ENCODE results near the gene HBZ. TPM values are rescaled to one million over a fixed set of nuclear protein-coding genes. Genes with fewer than 3 reads are reported as not detected.

Gene HBZ
- total RNA-seq, 1 donor from 2014 or later: not detected

DNA sequence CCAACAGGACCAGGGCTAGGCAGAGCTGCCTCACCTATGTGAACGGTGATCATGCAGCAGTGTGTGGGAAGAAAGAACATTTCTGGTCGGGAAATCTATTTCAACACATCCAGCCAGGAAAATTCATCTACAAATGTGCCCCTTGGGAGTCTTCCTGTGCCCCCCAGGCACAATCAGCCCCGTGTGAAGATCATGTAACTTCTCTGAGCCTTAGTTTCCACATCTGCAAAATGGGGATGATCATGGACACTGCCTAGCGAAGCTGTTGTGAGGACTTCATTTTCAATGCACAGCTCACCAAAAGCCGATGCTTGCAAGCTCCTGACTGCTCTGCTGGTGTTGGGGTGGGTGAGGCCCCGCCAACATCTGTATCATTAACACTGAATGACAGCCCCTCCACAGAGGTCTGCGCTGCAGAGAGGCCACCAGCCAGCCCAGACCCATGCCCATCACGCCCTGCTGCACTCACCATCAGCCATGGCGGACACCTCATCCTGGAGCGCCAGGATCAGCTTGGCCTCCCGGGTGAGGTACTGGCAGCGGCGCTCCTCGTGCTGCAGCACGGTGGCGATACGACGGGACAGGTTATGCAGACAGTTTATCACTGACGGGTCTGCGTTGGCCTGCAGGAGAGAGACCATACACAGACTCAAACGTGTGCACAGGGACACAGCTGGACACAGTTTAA, 40.1 kb upstream of the HBZ start:
- Histone ChIP-seq H3K27me3 (no peaks in the 10 kb centered on the region), H3K4me3 (no peak overlapping the region), H3K9me3 (no peaks in the 10 kb centered on the region), H3K4me1 (peaks cover 0 to 3% of the 10 kb centered on the region in 2 donors), H3K27ac (no peak overlapping the region), H3K36me3 (peaks cover 23 to 44% of the 10 kb centered on the region in 2 donors)
- intact Hi-C loops (cut with DNase I): no loop called here
- TF ChIP-seq, protein P1, sequence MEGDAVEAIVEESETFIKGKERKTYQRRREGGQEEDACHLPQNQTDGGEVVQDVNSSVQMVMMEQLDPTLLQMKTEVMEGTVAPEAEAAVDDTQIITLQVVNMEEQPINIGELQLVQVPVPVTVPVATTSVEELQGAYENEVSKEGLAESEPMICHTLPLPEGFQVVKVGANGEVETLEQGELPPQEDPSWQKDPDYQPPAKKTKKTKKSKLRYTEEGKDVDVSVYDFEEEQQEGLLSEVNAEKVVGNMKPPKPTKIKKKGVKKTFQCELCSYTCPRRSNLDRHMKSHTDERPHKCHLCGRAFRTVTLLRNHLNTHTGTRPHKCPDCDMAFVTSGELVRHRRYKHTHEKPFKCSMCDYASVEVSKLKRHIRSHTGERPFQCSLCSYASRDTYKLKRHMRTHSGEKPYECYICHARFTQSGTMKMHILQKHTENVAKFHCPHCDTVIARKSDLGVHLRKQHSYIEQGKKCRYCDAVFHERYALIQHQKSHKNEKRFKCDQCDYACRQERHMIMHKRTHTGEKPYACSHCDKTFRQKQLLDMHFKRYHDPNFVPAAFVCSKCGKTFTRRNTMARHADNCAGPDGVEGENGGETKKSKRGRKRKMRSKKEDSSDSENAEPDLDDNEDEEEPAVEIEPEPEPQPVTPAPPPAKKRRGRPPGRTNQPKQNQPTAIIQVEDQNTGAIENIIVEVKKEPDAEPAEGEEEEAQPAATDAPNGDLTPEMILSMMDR (IDR thresholded peaks at IDR 0.05): no peak
- DNase-seq (ENCODE audit: low spot score in 2 of 2): no peak

DNA sequence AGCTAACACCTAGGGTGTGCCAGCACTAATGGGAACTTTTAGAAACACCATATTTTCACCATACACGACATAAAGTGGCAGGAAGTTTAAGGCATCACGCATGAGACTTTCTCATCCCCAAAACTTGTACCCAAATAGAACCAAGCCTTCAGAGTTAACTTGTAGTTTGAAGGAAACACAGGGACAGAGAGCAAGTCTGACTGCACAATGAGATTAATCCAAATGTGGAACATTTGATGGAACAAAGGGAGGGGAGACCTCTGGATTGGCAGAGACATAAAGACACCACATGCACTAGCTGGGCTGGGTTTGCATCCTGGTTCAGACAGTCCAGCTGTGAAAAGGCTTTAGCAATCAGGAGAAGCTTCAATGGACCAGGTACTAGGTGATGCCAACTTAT, 38.1 kb upstream of the HBZ start:
- intact Hi-C loops (cut with DNase I): no loop called here
- DNase-seq (ENCODE audit: low spot score in 2 of 2): no peak
- H3K36me3 ChIP-seq: peaks cover 23 to 40% of the 10 kb centered on the region in 2 donors

DNA sequence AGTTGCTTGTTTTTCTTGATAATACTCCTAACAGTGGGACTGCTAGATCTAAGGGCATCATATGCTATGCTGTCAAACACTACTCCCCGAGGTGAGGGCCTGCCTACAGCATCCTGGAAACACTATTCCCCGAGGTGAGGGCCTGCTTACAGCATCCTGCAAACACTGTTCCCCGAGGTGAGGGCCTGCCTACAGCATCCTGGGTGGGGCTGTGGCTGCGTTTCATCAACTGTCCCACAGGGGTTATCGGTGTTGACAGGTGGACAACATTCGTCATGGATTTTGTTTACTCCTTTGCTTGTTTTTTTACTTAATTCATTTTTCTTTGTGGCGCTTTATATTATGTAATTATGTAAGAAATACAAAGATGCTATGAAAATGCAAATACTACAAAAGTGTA, 36.4 kb upstream of the HBZ start:
- H3K4me1 ChIP-seq: peaks cover 0 to 3% of the 10 kb centered on the region in 2 donors
- no peaks in the 10 kb centered on the region for H3K27me3 ChIP-seq
- no peak overlapping the region for H3K4me3 ChIP-seq
- DNase-seq (ENCODE audit: low spot score in 2 of 2): no peak
- H3K36me3 ChIP-seq: peaks cover 13 to 27% of the 10 kb centered on the region in 2 donors
- H3K9me3 ChIP-seq: no peaks in the 10 kb centered on the region
- H3K27ac ChIP-seq: no peak overlapping the region
- TF ChIP-seq, protein P1 (IDR thresholded peaks at IDR 0.05): no peak
- intact Hi-C loops (cut with DNase I): no loop called here

More for the DNA sequence above, 38.1 kb upstream of the HBZ start:
- H3K4me1 ChIP-seq: peaks cover 0 to 3% of the 10 kb centered on the region in 2 donors
- H3K4me3 ChIP-seq: no peak overlapping the region
- no peak overlapping the region for H3K27ac ChIP-seq
- no peaks in the 10 kb centered on the region for H3K9me3 ChIP-seq
- H3K27me3 ChIP-seq: no peaks in the 10 kb centered on the region
- TF ChIP-seq, protein P1 (IDR thresholded peaks at IDR 0.05): no peak

DNA sequence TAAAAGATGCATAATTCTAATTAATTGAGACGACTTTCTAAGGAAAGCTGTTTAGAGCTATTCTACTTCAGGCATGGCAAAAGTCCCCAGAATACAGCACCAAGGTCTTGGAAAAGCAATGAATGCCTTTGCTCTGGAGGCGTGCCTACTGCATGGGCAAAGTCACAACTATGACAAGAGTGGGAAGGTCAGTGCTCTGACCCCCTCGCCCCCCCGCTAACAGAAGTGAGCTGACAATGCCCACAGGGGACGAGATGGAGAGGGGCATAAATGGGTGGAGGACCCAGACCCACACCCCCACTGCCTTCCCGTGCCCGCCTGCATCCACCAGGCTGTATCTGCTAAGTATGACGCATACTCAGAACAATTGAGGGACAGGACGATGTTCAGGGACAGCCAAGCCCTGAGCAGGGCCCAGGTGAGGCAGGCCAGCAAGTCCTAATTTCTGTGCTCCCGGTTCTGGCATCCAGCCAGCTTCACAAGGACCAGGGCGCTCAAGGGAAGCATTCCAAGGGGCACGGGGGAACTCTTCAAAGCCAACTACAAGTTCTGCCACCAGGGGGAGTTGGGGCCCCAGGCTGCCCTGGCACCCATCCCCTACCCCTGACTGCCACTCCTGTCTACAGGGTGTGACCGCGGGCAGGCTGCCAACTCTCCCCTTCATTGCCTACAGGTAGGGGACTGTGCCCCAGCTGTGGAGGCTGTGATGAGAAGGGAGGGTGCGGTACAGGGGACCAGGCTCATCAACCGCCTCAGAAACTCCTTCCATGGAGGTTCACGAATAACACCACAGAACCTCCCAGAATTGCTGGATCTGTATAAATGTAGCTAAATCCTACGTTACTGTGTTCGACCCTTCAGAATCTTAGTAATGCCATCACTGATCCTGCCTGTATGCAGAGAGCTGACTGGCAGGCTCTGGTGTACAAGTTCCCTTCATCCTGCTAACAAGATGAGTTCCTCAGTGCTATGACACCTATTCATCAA, 34.8 kb upstream of the HBZ start:
- Histone ChIP-seq H3K27me3 (no peaks in the 10 kb centered on the region), H3K36me3 (peaks cover 0 to 14% of the 10 kb centered on the region in 2 donors), H3K27ac (no peak overlapping the region), H3K9me3 (no peaks in the 10 kb centered on the region), H3K4me1 (peaks cover 0 to 3% of the 10 kb centered on the region in 2 donors), H3K4me3 (no peak overlapping the region)
- TF ChIP-seq, protein P1 (IDR thresholded peaks at IDR 0.05): peak; percentile 24 to 50 (median 38)
- intact Hi-C loops (cut with DNase I): no loop called here
- DNase-seq (ENCODE audit: low spot score in 2 of 2): no peak

DNA sequence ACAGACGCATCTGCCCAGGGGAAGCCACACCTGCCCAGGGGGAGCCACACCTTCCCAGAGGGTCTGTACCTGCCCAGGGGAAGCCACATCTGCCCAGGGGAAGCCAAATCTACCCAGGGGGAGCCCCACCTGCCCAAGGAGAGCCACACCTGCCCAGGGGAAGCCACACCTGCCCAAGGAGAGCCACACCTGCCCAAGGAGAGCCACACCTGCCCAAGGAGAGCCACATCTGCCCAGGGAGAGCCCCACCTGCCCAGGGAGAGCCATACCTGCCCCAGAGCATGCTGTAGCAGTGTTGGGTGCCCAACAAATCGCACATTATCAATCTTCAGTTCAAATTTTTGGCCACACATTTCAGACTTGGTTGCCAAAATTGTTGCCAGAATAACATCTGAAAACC, 33.6 kb upstream of the HBZ start:
- intact Hi-C loops (cut with DNase I): no loop called here
- Histone ChIP-seq H3K27ac (no peak overlapping the region), H3K9me3 (no peaks in the 10 kb centered on the region), H3K27me3 (no peaks in the 10 kb centered on the region), H3K4me1 (no peaks in the 10 kb centered on the region), H3K4me3 (no peak overlapping the region), H3K36me3 (peaks cover 4 to 17% of the 10 kb centered on the region in 2 donors)
- TF ChIP-seq, protein P1 (IDR thresholded peaks at IDR 0.05): no peak
- DNase-seq (ENCODE audit: low spot score in 2 of 2): no peak
